GM12865 (cell line): ENCODE data around the gene ELMO1.
"Not testable (repeated sequence)": the region's sequence is repeated elsewhere in the genome, so short reads cannot be mapped to it uniquely, and the experiment has no call there.

ENCODE experiments used
- DNase-seq: peaks from one replicate; pipeline ENCODE4 v3.0.0; 2010; ENCODE audit warnings: low read depth
- H3K4me3 ChIP-seq: 2 replicates; pipeline ENCODE4 v1.5.1; 2011; ENCODE audit warnings: mild to moderate bottlenecking, low read depth, low read length, control low read depth
- TF ChIP-seq, protein P1 (sequence below): IDR thresholded peaks from 2 replicates; pipeline ENCODE4 v1.5.1; 2011; ENCODE audit warnings: low read length, control low read depth, low read depth, inconsistent platforms; ENCODE audit not compliant: insufficient read depth; ENCODE audit errors: missing control alignments

Gene ELMO1

DNA sequence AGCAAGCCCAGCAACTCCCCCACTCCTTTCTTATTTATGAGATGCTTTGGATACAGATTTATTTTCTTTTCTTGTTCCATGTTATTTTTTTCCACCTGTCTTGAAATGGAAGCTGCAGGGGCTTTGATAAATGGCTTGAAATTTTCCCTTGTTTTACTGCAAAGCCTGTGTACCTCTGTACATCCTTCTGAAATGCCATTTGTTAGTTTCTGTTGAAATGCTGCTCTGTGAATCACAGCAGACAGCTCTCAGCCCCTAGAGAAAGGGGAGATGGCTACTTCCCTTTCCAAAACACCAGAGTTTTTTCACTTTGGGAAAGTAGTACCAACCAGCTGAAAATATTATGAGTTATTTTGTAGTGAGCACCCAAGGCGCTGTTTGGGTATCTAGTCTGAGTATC lies 304.2 kb downstream of the ELMO1 start:
- no peak for DNase-seq
- no peak overlapping the region for H3K4me3 ChIP-seq
- TF ChIP-seq, protein P1, sequence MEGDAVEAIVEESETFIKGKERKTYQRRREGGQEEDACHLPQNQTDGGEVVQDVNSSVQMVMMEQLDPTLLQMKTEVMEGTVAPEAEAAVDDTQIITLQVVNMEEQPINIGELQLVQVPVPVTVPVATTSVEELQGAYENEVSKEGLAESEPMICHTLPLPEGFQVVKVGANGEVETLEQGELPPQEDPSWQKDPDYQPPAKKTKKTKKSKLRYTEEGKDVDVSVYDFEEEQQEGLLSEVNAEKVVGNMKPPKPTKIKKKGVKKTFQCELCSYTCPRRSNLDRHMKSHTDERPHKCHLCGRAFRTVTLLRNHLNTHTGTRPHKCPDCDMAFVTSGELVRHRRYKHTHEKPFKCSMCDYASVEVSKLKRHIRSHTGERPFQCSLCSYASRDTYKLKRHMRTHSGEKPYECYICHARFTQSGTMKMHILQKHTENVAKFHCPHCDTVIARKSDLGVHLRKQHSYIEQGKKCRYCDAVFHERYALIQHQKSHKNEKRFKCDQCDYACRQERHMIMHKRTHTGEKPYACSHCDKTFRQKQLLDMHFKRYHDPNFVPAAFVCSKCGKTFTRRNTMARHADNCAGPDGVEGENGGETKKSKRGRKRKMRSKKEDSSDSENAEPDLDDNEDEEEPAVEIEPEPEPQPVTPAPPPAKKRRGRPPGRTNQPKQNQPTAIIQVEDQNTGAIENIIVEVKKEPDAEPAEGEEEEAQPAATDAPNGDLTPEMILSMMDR, result no peak

DNA sequence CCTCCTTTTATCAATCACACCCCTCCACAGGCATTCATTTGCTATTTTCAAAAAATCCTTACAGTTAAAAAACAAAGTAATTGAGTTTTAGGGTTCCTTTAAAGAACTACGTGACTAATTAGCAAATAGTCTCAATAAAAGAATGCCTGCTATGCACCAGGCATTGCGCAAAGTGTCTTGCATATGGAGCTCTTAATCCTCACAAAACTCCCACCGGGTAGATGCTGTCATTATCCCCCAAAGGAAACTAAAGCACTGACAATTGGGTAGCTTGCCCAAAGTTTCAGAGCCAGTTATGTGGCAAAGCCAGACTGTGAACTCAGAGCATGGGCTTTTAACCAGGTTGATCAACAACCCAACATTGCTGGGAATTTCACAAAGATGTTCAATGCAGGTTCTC lies 305.7 kb downstream of the ELMO1 start:
- no peak for DNase-seq
- TF ChIP-seq, protein P1, result no peak
- H3K4me3 ChIP-seq, result no peak overlapping the region

DNA sequence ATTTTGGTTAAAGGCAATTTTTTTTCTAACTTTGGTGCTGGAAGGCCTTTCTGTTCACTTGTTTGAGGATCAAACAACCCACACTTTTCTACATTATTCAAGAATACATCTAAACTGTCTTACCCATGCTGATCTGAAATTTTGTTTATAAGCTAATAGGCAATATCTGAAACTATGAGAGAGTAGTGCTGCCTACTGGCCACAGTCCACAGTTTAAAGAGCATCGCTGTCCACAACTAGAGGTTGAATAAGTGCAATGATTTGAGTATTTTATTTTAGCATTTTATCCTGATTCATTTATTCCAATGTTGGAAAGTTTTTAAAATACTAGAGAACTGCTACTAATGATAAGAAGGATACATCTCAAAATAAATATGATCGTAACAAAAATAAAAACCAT lies 306.9 kb downstream of the ELMO1 start:
- H3K4me3 ChIP-seq, result no peak overlapping the region
- no peak for DNase-seq
- TF ChIP-seq, protein P1, result no peak

DNA sequence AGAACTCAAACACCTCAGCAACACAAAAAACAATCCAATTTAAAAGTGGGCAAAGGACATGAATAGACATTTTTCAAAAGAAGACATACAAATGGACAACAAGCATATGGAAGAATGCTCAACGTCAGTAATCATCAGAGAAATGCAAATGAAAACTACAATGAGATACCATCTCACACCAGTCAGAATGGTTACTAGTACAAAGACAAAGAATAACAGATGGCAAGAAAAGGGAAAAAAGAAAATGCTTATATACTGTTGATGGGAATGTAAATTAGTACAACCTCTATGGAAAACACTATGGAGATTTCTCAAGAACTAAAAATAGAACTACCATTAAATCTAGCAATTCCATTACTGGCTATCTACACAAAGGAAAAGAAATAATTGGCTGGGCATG lies 314.8 kb downstream of the ELMO1 start:
- not testable (repeated sequence) for DNase-seq, H3K4me3 ChIP-seq

DNA sequence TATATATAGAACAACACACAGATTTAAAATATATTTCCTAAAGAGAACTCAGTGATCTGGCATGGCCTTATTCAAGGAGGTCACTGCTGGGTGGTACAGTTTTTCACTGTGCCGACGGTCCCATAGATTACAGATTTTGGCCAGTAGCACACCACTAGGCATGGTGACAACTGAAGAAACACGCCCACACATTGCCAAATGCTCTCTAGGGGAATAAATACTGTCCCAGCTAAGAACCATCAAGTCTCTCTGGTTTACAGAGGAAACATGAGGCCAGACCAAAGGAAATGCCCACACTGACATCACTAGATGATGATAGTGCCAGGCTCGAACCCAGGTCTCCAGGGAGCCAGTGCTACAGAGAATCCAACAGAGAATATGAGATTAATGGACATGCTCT lies 316.8 kb downstream of the ELMO1 start:
- DNase-seq, result no peak
- no peak overlapping the region for H3K4me3 ChIP-seq
- TF ChIP-seq, protein P1, result no peak

DNA sequence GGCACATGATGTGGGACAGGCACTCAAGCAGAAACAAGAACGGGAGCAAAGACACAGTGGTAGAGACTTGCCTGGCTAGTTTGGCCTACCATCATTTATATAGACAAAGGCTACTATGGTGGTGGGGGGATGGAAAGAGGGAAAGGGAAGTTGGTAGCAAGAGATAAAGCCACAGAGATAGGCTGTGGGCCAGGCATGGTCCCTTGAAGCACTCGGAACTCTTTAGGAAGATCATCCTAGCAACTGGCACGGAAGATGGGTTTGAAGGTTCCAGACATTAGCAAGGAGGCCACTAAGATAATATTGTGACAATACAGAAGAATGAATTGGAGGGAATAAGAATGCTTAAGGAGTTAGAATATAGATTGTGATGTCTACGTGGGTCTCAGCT lies 319.6 kb downstream of the ELMO1 start:
- TF ChIP-seq, protein P1, result no peak
- no peak for DNase-seq
- no peak overlapping the region for H3K4me3 ChIP-seq

DNA sequence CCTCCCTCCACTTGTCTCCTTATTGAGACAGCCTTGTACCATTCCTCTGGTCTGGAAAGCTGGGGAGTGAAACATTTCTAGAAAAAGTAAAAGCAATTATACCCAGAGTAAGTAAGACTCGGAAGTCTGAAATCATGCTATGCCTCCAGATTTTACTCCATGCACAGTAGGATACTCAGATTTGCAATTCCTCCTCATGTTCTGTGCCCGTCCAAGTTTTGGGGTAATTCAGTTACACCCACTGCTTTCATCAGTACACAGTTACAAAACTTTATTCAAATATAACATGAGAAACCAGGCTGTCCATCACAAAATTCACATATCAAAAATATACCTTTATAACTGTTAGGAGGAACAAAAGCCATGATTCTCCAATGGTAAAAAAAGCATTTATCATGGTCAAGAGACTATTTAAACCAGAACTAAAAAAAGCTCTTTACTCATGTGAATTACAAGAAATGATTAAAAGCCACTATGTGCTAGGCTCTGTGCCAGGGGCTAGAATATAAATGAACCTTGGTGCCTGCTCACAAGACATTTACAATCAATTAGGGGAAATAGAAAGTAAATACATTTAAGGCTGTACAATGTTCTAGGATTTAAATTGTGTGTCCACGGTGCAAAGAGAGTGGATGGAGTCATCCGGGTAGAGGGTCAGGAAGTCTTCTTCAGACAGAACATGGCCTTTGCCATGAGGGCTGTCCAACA lies 320.2 kb downstream of the ELMO1 start:
- no peak overlapping the region for H3K4me3 ChIP-seq
- TF ChIP-seq, protein P1, result no peak
- DNase-seq, result no peak
